Activated CD8-positive, alpha-beta memory T cell treated with anti-CD3 and anti-CD28 coated beads, Interleukin-2, amount 50 U/mL, for 24 hours (primary cell): ENCODE measurements around the gene BPGM.

Experiments
- DNase-seq: peaks from one replicate; pipeline ENCODE4 v3.0.0-alpha.2; 2020; ENCODE audit errors: extremely low read depth

BPGM gene

GRCh38 chr7:134646425-134647305 lies at the start of gene BPGM:
Gene BPGM, plus strand, starts transcription at chr7:134646853. Its CDS starts 14,655 bp downstream, at chr7:134661508.
- peak; percentile 97 for DNase-seq

DNA sequence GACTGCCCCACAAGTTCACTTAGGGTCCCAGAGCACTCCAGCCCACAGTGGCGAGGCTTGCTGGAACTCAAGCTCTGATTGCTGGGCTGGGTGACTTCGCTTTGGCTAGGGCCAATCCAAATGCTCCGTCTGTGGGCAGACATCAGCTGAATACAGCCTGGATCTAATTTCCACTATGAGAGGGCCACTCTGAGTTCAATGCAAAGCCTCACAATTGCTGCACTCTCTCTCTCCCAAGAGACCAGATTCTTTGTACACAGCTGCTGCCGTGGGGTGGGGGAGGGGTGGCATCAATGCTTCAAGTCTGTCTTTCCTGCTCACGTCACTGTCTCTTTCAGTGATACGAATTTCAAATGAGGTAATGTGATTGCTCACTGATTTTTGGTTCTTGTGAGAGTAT lies 47.3 kb upstream of the BPGM start:
- DNase-seq, result no peak

DNA sequence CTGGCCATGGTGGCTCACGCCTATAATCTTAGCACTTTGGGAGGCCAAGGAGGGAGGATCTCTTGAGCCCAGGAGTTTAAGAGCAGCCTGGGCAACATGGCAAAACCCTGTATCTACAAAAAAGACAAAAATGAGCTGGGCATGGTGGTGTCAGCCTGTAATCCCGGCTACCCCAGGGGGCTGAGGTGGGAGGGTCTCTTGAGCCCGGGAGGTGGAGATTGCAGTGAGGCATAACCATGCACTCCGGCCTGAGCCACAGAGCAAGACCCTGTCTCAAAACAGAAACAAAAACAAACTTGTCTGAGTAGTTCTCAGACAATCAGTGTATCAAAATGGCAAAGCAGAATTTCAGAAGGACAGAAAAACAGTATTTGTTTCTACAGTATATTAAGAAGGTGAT lies 45.2 kb upstream of the BPGM start:
- DNase-seq, result no peak

- no peak for DNase-seq
These were observed 43.7 kb upstream of the BPGM start for GRCh38 chr7:134602881-134603451.

DNA sequence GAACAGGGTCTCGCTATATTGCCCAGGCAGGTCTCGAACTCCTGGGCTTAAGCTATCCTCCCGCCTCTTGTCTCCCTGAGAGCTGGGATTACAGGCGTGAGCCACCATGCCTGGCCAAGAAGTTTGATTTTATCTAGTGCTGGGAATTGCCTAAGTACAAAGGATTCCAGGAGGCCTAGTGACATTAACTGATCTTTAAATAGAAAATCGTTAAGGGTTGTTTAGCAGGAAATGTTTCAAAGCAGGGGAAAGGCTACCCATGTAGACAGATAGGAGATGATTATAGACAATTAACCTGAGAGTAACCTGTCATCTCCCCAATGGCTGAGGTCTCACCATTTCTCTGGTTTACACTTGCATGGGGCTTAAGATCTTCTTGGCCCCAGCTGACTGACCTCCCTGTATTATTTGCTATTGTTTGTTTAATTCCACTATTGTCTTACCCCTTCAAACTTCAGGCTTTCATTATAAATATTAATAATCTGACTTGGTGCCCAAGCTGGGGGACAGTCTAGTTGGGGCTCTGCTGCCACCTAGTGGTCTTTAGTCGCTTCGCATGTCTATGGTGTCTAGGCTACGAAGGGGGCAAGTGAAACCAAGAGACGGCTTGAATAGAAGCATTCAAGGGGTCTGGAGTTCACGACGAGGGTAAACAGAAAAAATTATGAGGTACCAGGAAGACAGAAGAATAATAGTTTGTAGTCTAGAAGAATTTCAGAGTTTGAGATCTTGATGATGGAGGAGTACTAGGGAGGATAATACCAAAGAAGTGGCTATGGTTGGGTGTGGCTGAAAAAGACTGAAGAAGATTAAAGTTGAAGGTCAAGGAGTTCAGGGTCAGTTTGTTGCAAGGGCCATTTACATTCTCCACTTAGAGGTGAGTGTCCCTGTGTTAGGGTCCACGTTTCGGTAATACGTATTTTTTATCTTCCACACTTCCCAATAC lies 40.4 kb upstream of the BPGM start:
- DNase-seq, result peak; percentile 12

- no peak for DNase-seq
These were observed 35.0 kb upstream of the BPGM start for GRCh38 chr7:134611611-134612151.

DNA sequence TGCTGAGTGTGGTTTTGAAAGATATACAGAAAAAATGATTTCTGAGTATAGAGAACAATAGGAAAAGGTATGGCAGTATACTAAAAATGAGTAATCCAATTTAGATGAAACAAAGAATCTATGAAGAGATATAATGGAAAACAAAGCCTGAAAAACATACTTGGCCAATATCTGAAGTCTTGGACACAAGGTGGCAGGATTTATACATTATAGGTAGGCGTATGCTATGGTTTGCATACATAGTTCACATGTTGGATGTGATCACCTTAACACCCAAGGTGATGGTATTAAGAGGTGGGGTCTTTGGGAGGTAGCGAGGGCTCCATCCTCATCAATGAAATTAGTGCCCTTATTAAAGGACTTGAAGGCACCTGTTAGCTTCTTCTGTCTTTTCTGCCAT lies 34.5 kb upstream of the BPGM start:
- DNase-seq, result no peak

DNA sequence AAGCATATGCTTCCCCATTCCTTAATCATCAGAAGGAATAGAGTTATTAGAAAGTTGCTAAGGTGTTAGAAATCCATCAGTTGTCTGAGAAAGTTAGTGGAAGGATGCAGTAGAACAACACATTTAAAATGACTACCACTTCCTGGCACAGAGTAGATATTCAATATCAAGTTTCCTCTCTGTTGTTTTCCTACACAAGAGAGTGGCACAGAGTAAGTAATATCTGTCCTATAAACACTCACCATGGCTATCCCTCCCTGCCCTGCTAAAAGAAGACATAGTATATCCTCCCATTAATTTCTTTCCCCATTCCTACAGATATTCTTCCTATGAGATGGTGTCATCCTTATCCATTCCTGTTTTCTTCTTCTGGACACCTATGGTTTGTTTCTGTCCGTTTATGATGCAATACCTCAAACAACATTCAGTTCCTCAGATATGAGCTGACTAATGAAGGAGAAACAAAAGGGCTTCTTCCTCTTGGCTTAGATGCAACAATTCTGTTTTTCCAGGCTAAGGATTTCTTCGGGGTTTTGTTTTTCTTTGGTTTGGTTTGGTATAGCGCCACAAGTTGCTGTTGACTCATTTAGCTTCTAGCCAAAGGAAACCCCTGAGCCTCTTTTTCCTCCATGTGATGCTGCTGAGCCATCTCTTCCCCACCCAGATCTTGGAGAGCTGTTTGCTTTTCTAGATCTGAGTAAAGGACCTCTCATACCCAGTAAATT lies 32.9 kb upstream of the BPGM start:
- no peak for DNase-seq

- DNase-seq, result no peak
These were observed 30.0 kb upstream of the BPGM start for GRCh38 chr7:134616611-134617010.

GRCh38 chr7:134618756-134619530 lies 27.7 kb upstream of the BPGM start:
- DNase-seq, result no peak

GRCh38 chr7:134619627-134620331 lies 26.9 kb upstream of the BPGM start:
- no peak for DNase-seq

GRCh38 chr7:134622303-134622995 lies 24.2 kb upstream of the BPGM start:
- DNase-seq, result no peak

DNA sequence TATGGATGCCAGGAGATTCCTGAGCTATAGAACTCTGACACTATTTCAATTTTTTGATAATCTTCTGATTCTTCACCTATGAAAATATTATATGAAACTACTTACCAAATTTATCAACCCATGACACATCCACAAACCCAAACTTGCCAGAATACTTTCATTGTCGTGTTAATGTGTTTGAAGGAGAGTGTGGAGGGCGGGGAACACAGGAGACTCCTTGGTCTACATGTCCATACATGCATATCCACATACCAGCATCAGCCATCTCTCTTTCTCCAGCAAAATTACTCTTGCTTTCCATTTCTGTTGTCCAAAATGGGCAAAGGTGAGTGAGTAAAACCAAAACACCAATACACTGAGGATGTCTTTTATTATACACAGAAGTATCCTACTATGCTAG lies 23.5 kb upstream of the BPGM start:
- DNase-seq, result no peak

DNA sequence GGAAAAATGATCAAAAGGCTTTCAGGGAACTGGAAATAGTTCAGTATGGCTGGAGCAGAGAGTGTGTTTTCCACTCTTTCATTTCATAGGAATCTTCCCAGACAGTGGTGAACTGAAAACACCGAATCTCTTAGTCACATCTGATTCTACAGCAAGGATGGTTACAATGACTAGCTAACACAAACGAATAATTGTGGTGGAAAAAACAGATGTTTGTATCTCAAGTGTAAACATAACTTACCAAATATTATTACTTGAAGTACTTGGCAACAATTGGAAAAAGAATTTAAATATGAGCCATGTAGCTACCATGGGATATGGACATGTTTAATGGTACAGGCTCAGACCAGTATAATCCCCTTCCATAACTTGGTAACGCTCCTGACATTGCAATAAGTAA lies 21.1 kb upstream of the BPGM start:
- DNase-seq, result no peak

DNA sequence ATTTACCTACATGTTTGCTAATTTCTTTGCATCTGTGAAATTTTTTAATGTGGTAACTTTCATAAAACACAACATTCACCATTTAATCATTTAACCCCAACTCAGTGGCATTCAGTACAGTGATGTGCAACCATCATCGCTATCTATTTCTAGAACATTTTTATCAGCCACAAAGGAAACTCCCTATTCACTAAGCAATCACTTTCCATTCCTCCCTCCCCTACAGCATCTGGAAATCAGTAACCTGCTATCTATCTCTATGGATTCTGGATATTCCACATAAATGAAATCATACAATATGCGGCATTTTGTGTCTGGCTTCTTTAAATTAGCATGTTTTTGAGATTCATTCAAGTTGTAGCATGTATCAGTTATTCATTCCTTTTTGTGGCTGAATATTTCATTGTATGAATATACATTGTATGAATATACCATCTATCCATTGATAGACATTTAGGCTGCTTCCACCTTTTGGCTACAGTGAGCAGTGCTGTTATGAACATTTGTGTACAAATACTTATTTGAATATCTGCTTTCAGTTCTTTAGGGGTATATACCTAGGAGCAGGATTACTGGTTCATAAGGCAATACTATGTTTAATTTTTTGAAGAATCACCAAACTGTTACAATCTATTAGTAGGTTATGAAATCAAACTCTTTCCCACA lies 19.4 kb upstream of the BPGM start:
- no peak for DNase-seq

GRCh38 chr7:134627775-134628153 lies 18.9 kb upstream of the BPGM start:
- no peak for DNase-seq

- no peak for DNase-seq
These were observed 17.2 kb upstream of the BPGM start for GRCh38 chr7:134629445-134629844.

GRCh38 chr7:134630237-134630636 lies 16.4 kb upstream of the BPGM start:
- DNase-seq, result no peak

- DNase-seq, result no peak
These were observed 15.8 kb upstream of the BPGM start for GRCh38 chr7:134630893-134631292.
